ENCODE data around the gene GABBR2.

- TF ChIP-seq, protein P1, sequence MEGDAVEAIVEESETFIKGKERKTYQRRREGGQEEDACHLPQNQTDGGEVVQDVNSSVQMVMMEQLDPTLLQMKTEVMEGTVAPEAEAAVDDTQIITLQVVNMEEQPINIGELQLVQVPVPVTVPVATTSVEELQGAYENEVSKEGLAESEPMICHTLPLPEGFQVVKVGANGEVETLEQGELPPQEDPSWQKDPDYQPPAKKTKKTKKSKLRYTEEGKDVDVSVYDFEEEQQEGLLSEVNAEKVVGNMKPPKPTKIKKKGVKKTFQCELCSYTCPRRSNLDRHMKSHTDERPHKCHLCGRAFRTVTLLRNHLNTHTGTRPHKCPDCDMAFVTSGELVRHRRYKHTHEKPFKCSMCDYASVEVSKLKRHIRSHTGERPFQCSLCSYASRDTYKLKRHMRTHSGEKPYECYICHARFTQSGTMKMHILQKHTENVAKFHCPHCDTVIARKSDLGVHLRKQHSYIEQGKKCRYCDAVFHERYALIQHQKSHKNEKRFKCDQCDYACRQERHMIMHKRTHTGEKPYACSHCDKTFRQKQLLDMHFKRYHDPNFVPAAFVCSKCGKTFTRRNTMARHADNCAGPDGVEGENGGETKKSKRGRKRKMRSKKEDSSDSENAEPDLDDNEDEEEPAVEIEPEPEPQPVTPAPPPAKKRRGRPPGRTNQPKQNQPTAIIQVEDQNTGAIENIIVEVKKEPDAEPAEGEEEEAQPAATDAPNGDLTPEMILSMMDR (optimal IDR thresholded peaks at IDR 0.05 in 1 of 3, IDR thresholded peaks at IDR 0.05 in 1 of 3, conservative IDR thresholded peaks at IDR 0.05 in 1 of 3; ENCODE audit: extremely low read depth in 1 of 3, insufficient read depth in 2 of 3, low read length in 3 of 3) = no peak
- no peak for TF ChIP-seq EZH2 (IDR thresholded peaks at IDR 0.05; ENCODE audit: low read length)
These were observed 289.5 kb downstream of the GABBR2 start for GRCh38 chr9:98419260-98419603.
